ENCODE measurements around the gene GULP1. TPM values are rescaled to one million over a fixed set of nuclear protein-coding genes. Genes with fewer than 3 reads are reported as not detected.

GULP1 gene
- total RNA-seq, 2 experiments from 2014 or later = not detected

- H3K27me3 Mint-ChIP-seq = peaks cover 1% of the 10 kb centered on the region
Observed at GRCh38 chr2:188523919-188524318, 232.2 kb downstream of the GULP1 start.

DNA sequence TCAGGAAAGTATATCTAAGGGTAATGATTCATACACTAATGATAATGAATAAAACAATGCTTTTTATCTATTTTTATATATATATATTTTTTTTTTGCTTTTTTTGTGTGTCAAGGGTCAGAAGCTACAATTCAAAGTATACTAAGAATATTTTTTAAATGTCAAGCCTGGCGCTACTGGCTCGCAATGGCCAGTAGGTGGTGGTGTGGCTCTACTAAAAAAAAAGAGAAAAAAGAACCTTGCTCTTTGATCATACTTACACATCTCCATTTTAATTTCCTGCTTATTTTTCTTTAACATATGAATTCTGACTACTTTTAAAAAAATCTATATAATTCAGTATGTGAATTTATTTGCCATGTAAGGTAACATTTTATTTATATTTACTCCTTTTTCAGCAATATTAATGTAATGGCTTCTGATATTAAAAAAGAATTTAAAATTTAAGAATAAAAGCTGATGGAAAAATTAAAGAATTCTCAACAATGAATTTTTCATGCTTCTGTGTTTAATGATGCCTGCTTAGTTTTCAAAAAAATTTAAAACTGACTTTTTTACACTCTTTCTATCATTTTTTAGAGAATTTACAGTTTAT, 232.9 kb downstream of the GULP1 start:
- ChIA-PET POLR2A (interaction anchor here (0.7 kb wide), 1 partner anchor 1136 kb away, joined by 3 read pairs; the partner anchor contains the start of gene ASNSD1), CTCF (interaction anchor here (0.8 to 1.9 kb wide), 14 partner anchors 8 to 942 kb away, joined by 3 to 8 read pairs (median 3); no protein-coding TSS in a partner anchor)
- Mint-ChIP-seq H3K36me3 (ENCODE audit: low read depth) (no peaks in the 10 kb centered on the region), H3K4me1 (ENCODE audit: low read depth) (no peaks in the 10 kb centered on the region), H3K27ac (no peak overlapping the region), H3K27me3 (no peaks in the 10 kb centered on the region), H3K4me3 (no peak overlapping the region), H3K9me3 (no peaks in the 10 kb centered on the region)
- intact Hi-C loops (cut with micrococcal nuclease) = no loop called here
- DNase-seq (peak; percentile 38), ATAC-seq (peak; percentile 53)
- TF ChIP-seq CTCF (IDR thresholded peaks at IDR 0.05) = peak; percentile 66

More at GRCh38 chr2:188523919-188524318, 232.2 kb downstream of the GULP1 start:
- CTCF ChIA-PET = interaction anchor here (0.8 to 1.9 kb wide), 12 partner anchors 15 to 941 kb away, joined by 3 to 8 read pairs (median 3); no protein-coding TSS in a partner anchor
- intact Hi-C loops (cut with micrococcal nuclease) = no loop called here
- POLR2A ChIA-PET = no interaction called here
- DNase-seq = no peak
- no peak for ATAC-seq
- Mint-ChIP-seq H3K4me3 (no peak overlapping the region), H3K27ac (no peak overlapping the region), H3K9me3 (no peaks in the 10 kb centered on the region), H3K4me1 (ENCODE audit: low read depth) (no peaks in the 10 kb centered on the region), H3K36me3 (ENCODE audit: low read depth) (no peaks in the 10 kb centered on the region)
- TF ChIP-seq CTCF (IDR thresholded peaks at IDR 0.05) = no peak

- CTCF ChIA-PET = no interaction called here
- no peak for DNase-seq
- POLR2A ChIA-PET = no interaction called here
- Mint-ChIP-seq H3K27me3 (no peaks in the 10 kb centered on the region), H3K4me3 (no peak overlapping the region), H3K4me1 (ENCODE audit: low read depth) (no peaks in the 10 kb centered on the region), H3K9me3 (no peaks in the 10 kb centered on the region), H3K27ac (no peak overlapping the region), H3K36me3 (ENCODE audit: low read depth) (no peaks in the 10 kb centered on the region)
- intact Hi-C loops (cut with micrococcal nuclease) = no loop called here
- TF ChIP-seq CTCF (IDR thresholded peaks at IDR 0.05) = no peak
- no peak for ATAC-seq
Observed at GRCh38 chr2:188526701-188527100, 235.0 kb downstream of the GULP1 start.

- no peak overlapping the region for H3K27ac Mint-ChIP-seq
- no peaks in the 10 kb centered on the region for H3K27me3 Mint-ChIP-seq
- H3K9me3 Mint-ChIP-seq = no peaks in the 10 kb centered on the region
- no peaks in the 10 kb centered on the region for H3K4me1 Mint-ChIP-seq (ENCODE audit: low read depth)
- H3K36me3 Mint-ChIP-seq (ENCODE audit: low read depth) = no peaks in the 10 kb centered on the region
- H3K4me3 Mint-ChIP-seq = no peak overlapping the region
- TF ChIP-seq CTCF (IDR thresholded peaks at IDR 0.05) = no peak
- CTCF ChIA-PET = no interaction called here
- DNase-seq = no peak
- ATAC-seq = no peak
- POLR2A ChIA-PET = no interaction called here
- intact Hi-C loops (cut with micrococcal nuclease) = no loop called here
Observed at GRCh38 chr2:188527141-188527540, 235.5 kb downstream of the GULP1 start.

DNA sequence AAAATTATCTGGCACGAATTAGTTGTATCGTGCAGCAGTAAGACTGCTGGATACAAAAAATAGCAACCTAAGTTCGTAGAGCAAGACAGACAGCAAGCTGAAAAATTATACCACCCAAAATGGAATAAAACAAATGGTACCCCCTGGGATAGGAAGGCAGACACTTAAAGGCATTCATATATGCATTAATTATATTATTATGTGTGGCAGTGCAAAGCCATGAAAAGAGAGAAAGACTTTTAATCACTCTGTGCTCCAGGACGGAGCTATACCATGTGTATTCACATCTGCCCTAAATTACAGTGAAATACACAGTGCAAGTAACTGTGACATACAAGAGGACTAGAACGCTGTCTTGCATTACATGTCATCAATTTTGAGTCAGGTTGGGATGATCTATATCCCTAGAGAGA, 235.9 kb downstream of the GULP1 start:
- DNase-seq = no peak
- intact Hi-C loops (cut with micrococcal nuclease) = no loop called here
- no peak for ATAC-seq
- no peak overlapping the region for H3K27ac Mint-ChIP-seq
- H3K4me1 Mint-ChIP-seq (ENCODE audit: low read depth) = no peaks in the 10 kb centered on the region
- no peak for TF ChIP-seq CTCF (IDR thresholded peaks at IDR 0.05)
- no peaks in the 10 kb centered on the region for H3K36me3 Mint-ChIP-seq (ENCODE audit: low read depth)
- ChIA-PET CTCF (no interaction called here), POLR2A (no interaction called here)
- no peak overlapping the region for H3K4me3 Mint-ChIP-seq
- H3K9me3 Mint-ChIP-seq = no peaks in the 10 kb centered on the region
- H3K27me3 Mint-ChIP-seq = no peaks in the 10 kb centered on the region
